Esophagus muscularis mucosa (tissue), 4 donors: ENCODE results near the gene MAFG. TPM values are rescaled to one million over a fixed set of nuclear protein-coding genes. Genes with fewer than 3 reads are reported as not detected.
A peak's percentile ranks its signal among the peaks of the same experiment; 100 is the strongest.

ENCODE experiments used
- DNase-seq: peaks from one replicate; pipeline ENCODE4 v3.0.0-alpha.2; 2017; ENCODE audit errors: extremely low spot score
- H3K27ac ChIP-seq, 4 donors: fragments of 200-600 bp; sonication (generic); replicated peaks in 1 of 4; 1 replicate in 3 of 4; 2 replicates in 1 of 4; pipeline ENCODE4 v1.5.1; 2016 to 2019; ENCODE audit warnings: mild to moderate bottlenecking in 1 of 4
- H3K27me3 ChIP-seq, 4 donors: fragments of 200-600 bp; sonication (generic); one replicate each; pipeline versions ENCODE4 v1.5.1 to v1.6.0; 2016 to 2019
- H3K36me3 ChIP-seq, 4 donors: fragments of 200-600 bp; sonication (generic); one replicate each; pipeline ENCODE4 v1.5.1; 2016 to 2019
- H3K4me1 ChIP-seq, 4 donors: fragments of 200-600 bp; sonication (generic); one replicate each; pipeline ENCODE4 v1.5.1; 2016 to 2019
- H3K4me3 ChIP-seq, 4 donors: fragments of 200-600 bp; sonication (generic); 1 replicate in 2 of 4; 2 replicates in 2 of 4; pipeline ENCODE4 v1.5.1; 2016 to 2019; ENCODE audit warnings: mild to moderate bottlenecking in 4 of 4, moderate library complexity in 1 of 4
- H3K9me3 ChIP-seq, 4 donors: fragments of 200-600 bp; sonication (generic); 1 replicate in 3 of 4; 2 replicates in 1 of 4; pipeline ENCODE4 v1.5.1; 2016 to 2019
- CTCF ChIP-seq, 3 experiments: fragments of 200-600 bp in 2 of 3; fragments of 450-650 bp in 1 of 3; sonication (generic) in 2 of 3; IDR thresholded peaks; one replicate each; pipeline ENCODE4 v1.5.1; 2017 to 2019; ENCODE audit warnings: antibody characterized with exemption in 3 of 3, mild to moderate bottlenecking in 2 of 3, moderate library complexity in 1 of 3
- EP300 ChIP-seq: sonication (generic); formaldehyde crosslinking; IDR thresholded peaks from one replicate; pipeline ENCODE4 v1.6.1; 2017; ENCODE audit warnings: antibody characterized with exemption
- POLR2A ChIP-seq: fragments of 450-650 bp; IDR thresholded peaks from one replicate; pipeline ENCODE4 v1.6.1; 2017; ENCODE audit warnings: antibody characterized with exemption, moderate library complexity, mild to moderate bottlenecking, low read depth
- POLR2AphosphoS5 ChIP-seq, 2 donors: sonication (generic); formaldehyde crosslinking; IDR thresholded peaks; one replicate each; pipeline ENCODE4 v1.6.1; 2017; ENCODE audit warnings: antibody characterized with exemption in 2 of 2
- WGBS: methylation state at CpG from one replicate; pipeline ENCODE4 v1.1.5; 2018; 5-methylcytosine and 5-hydroxymethylcytosine counted together
- intact Hi-C: fragments of 100-400 bp; cut with DNase I; formaldehyde crosslinking; loops from one replicate; pipeline ENCODE4 v1.15.1; 2023
- total RNA-seq, 4 donors: library from RNA; depleted of rRNA; stranded (reverse); fragments of >200 nt; gene quantifications; one replicate each; pipeline versions ENCODE4 v1.1.0 to v1.2.1, GENCODE V29; 2016

Gene MAFG
- total RNA-seq, 4 donors from 2014 or later = 23.7 to 41.7 (median 33.6) TPM

GRCh38 chr17:81890447-81891302 lies 36.9 kb downstream of the MAFG start:
- Histone ChIP-seq H3K4me1 (peaks cover 26 to 43% (median 32%) of the 10 kb centered on the region in 4 donors), H3K9me3 (no peaks in the 10 kb centered on the region), H3K27ac (peak overlapping the region; percentile 93 to 98 (median 95)), H3K27me3 (no peaks in the 10 kb centered on the region), H3K36me3 (peaks cover 34 to 66% (median 63%) of the 10 kb centered on the region in 4 donors), H3K4me3 (peak overlapping the region; percentile 86 to 100 (median 98))
- TF ChIP-seq POLR2A (no peak), CTCF (IDR thresholded peaks at IDR 0.05) (no peak), POLR2AphosphoS5 (IDR thresholded peaks at IDR 0.05) (no peak), EP300 (no peak)
- no peak for DNase-seq
- 24% methylated on average over 20 of the region's 69 CpGs for WGBS
- intact Hi-C loops = no loop called here

GRCh38 chr17:81889602-81890001 lies 37.9 kb downstream of the MAFG start:
- 92% methylated on average over 9 of the region's 9 CpGs for WGBS
- no peak for DNase-seq
- H3K27me3 ChIP-seq = no peaks in the 10 kb centered on the region
- peaks cover 27 to 67% (median 63%) of the 10 kb centered on the region in 4 donors for H3K36me3 ChIP-seq
- no peaks in the 10 kb centered on the region for H3K9me3 ChIP-seq
- H3K4me1 ChIP-seq = peaks cover 26 to 43% (median 32%) of the 10 kb centered on the region in 4 donors
- intact Hi-C loops = no loop called here
- no peak overlapping the region for H3K4me3 ChIP-seq
- H3K27ac ChIP-seq = no peak overlapping the region
- TF ChIP-seq POLR2A (no peak), CTCF (IDR thresholded peaks at IDR 0.05) (no peak), POLR2AphosphoS5 (IDR thresholded peaks at IDR 0.05) (no peak), EP300 (no peak)

GRCh38 chr17:81888988-81889595 lies 38.4 kb downstream of the MAFG start:
- 86% methylated on average over 16 of the region's 16 CpGs for WGBS
- Histone ChIP-seq H3K4me3 (no peak overlapping the region), H3K27ac (no peak overlapping the region), H3K36me3 (peaks cover 27 to 67% (median 63%) of the 10 kb centered on the region in 4 donors), H3K4me1 (peaks cover 26 to 43% (median 32%) of the 10 kb centered on the region in 4 donors), H3K27me3 (no peaks in the 10 kb centered on the region), H3K9me3 (no peaks in the 10 kb centered on the region)
- TF ChIP-seq CTCF (IDR thresholded peaks at IDR 0.05) (no peak), POLR2AphosphoS5 (IDR thresholded peaks at IDR 0.05) (no peak), EP300 (no peak), POLR2A (no peak)
- intact Hi-C loops = no loop called here
- no peak for DNase-seq

GRCh38 chr17:81888105-81888987 lies 39.2 kb downstream of the MAFG start:
- WGBS = 92% methylated on average over 44 of the region's 44 CpGs
- no peaks in the 10 kb centered on the region for H3K9me3 ChIP-seq
- peaks cover 27 to 70% (median 65%) of the 10 kb centered on the region in 4 donors for H3K36me3 ChIP-seq
- no peak overlapping the region for H3K4me3 ChIP-seq
- no peaks in the 10 kb centered on the region for H3K27me3 ChIP-seq
- peaks cover 26 to 39% (median 32%) of the 10 kb centered on the region in 4 donors for H3K4me1 ChIP-seq
- DNase-seq = no peak
- H3K27ac ChIP-seq = no peak overlapping the region
- TF ChIP-seq POLR2A (no peak), EP300 (no peak), CTCF (IDR thresholded peaks at IDR 0.05) (no peak), POLR2AphosphoS5 (IDR thresholded peaks at IDR 0.05) (no peak)
- intact Hi-C loops = no loop called here
